ENCODE data around the gene SCNN1B. TPM values are rescaled to one million over a fixed set of nuclear protein-coding genes. Genes with fewer than 3 reads are reported as not detected.

Gene SCNN1B
- total RNA-seq, 1 donor from 2014 or later = 0.34 TPM

GRCh38 chr16:23428351-23428750 lies 126.2 kb downstream of the SCNN1B start:
- Mint-ChIP-seq H3K4me3 (ENCODE audit: unreplicated experiment) (no peak overlapping the region), H3K9me3 (ENCODE audit: unreplicated experiment) (no peaks in the 10 kb centered on the region), H3K4me1 (ENCODE audit: low read depth, unreplicated experiment) (no peaks in the 10 kb centered on the region), H3K27ac (ENCODE audit: unreplicated experiment) (no peak overlapping the region), H3K27me3 (ENCODE audit: unreplicated experiment) (peaks cover 2% of the 10 kb centered on the region), H3K36me3 (ENCODE audit: unreplicated experiment) (no peaks in the 10 kb centered on the region)
- no peak for DNase-seq
- TF ChIP-seq CTCF (IDR thresholded peaks at IDR 0.05; ENCODE audit: partially characterized antibody, unreplicated experiment) = no peak

Other genes starting within 250 kb of the SCNN1B start
- gene USP31, start 152.8 kb upstream of the SCNN1B start, total RNA-seq (ENCODE audit: unreplicated experiment) = 21.8 TPM
- gene SCNN1G, start 119.6 kb upstream of the SCNN1B start, total RNA-seq (ENCODE audit: unreplicated experiment) = 0.39 TPM
- 12.7 TPM for gene COG7, start 150.9 kb downstream of the SCNN1B start, total RNA-seq (ENCODE audit: unreplicated experiment)
- 51.6 TPM for gene GGA2, start 208.2 kb downstream of the SCNN1B start, total RNA-seq (ENCODE audit: unreplicated experiment)